ENCODE results near the gene EXOC7.

EXOC7 gene

DNA sequence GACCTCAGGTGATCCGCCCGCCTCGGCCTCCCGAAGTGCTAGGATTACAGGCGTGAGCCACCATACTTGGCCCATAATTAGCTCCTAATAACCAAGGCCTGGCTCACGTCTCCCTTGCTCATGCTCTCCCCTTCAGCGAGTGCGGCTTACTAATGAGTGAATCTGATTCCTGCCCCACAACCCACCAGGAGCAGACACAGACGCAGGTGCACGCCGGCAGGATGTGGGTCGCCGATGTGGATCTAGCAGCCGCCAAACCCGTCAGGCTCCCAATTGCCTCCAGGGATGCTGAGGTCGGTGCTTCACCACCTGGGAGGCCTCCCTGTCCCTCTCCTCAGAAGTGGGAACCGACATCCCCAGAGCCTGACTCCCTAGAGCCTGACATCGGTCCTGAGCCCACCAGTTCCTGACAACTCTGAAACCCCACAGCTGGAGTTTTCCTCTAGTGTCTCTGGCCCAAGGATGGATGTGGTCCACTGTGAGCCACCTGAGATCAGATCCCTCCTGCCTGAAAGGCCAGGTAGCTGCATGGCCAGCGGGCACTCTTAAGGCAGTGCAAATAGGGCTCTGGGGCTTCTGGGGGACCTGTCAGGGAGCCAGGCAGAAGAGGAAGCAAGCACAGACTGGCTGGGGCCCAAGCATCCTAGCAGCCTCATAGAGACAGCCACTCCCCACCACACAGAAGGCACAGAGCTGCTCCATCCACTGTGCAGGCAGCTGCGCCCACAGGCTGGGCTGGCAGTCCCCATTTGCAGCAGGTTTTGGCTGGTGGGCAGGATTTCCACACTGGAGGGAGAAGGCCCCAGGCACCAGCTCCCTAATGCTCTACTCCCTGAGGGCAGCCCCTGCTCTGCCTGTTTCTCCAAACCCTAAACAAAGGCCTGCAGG, 10.8 kb downstream of the EXOC7 start:
- Histone ChIP-seq H3K27me3 (no peaks in the 10 kb centered on the region), H3K36me3 (peaks cover 92% of the 10 kb centered on the region), H3K4me3 (ENCODE audit: low read depth in 1 of 2, low read length in 1 of 2) (no peak overlapping the region), H3K9me3 (no peaks in the 10 kb centered on the region), H3K27ac (no peak overlapping the region), H3K4me1 (ENCODE audit: control insufficient read depth in 1 of 2, insufficient read depth in 1 of 2, low read depth in 1 of 2, low read length in 1 of 2) (no peaks in the 10 kb centered on the region)
- TF ChIP-seq, protein P1, sequence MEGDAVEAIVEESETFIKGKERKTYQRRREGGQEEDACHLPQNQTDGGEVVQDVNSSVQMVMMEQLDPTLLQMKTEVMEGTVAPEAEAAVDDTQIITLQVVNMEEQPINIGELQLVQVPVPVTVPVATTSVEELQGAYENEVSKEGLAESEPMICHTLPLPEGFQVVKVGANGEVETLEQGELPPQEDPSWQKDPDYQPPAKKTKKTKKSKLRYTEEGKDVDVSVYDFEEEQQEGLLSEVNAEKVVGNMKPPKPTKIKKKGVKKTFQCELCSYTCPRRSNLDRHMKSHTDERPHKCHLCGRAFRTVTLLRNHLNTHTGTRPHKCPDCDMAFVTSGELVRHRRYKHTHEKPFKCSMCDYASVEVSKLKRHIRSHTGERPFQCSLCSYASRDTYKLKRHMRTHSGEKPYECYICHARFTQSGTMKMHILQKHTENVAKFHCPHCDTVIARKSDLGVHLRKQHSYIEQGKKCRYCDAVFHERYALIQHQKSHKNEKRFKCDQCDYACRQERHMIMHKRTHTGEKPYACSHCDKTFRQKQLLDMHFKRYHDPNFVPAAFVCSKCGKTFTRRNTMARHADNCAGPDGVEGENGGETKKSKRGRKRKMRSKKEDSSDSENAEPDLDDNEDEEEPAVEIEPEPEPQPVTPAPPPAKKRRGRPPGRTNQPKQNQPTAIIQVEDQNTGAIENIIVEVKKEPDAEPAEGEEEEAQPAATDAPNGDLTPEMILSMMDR (IDR thresholded peaks at IDR 0.05): no peak

DNA sequence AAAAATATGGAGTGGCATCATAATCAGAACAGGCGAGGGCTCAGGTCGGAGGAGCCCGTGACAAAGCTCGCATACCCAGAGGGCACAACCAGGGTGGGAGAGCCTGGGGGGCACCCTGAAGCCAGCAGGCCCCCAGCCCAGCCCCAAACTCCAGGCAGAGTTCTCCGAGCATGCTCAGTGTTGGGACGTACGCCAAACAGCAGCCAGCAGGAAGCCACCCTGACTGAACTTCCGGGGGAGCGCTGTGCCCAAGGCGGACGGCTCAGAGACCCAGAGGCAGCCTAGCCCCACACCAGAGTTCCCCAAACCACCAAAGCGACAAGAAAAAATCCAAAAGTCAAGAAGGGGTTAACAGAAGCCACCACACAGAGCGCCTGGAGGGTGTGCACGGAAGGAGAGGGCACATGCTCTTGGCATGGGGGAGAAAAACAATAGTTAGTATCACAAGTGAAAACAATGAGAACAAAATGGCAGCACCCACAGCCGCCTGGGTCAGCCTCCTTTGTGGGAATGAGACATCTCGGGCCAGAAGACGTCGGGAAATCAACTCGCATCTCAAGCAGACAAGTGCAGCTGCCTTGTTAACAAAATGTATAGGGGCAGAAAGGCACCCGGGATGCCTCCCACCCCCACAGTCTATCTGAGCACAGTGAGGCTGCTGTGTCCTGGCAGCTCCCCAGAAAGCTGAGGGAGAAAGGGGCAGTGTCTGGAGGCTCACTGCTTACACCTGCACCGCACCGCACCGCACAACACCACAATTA, 11.9 kb downstream of the EXOC7 start:
- peaks cover 92% of the 10 kb centered on the region for H3K36me3 ChIP-seq
- H3K27me3 ChIP-seq: no peaks in the 10 kb centered on the region
- no peaks in the 10 kb centered on the region for H3K9me3 ChIP-seq
- TF ChIP-seq, protein P1 (IDR thresholded peaks at IDR 0.05): no peak
- no peak overlapping the region for H3K27ac ChIP-seq
- no peak overlapping the region for H3K4me3 ChIP-seq (ENCODE audit: low read depth in 1 of 2, low read length in 1 of 2)
- no peaks in the 10 kb centered on the region for H3K4me1 ChIP-seq (ENCODE audit: control insufficient read depth in 1 of 2, insufficient read depth in 1 of 2, low read depth in 1 of 2, low read length in 1 of 2)

DNA sequence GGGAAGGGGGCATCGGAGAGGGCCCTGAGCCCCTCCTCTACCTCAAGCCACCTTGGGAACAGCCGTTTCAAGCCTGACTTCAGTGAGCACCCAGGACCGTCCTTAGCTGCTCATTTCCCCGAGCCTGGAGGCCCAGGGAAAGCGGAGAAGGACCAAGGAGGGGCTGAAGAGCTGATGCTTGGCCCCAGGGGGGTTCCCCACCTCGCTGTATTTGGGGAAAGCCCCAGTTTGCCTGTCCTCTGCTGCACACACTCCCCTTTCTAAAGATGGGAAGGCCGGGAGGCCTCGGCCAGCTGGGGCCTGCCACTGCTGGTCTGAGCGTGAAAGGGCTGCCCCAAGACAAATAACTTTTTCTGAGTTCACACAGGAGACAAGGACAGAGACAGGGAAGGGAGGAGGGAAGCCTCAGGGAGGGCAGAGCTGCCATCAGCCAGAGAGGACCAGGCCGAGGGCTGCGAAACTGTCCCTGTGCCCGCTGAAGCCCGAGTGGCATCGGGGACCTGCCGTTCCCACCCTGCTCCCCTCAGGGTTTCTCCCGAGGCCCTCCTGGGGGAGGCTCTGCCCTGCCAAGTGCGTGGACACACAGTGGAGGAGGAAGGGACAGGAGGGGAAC, 13.0 kb downstream of the EXOC7 start:
- no peak overlapping the region for H3K4me3 ChIP-seq (ENCODE audit: low read depth in 1 of 2, low read length in 1 of 2)
- no peaks in the 10 kb centered on the region for H3K9me3 ChIP-seq
- no peak overlapping the region for H3K27ac ChIP-seq
- H3K27me3 ChIP-seq: no peaks in the 10 kb centered on the region
- no peaks in the 10 kb centered on the region for H3K4me1 ChIP-seq (ENCODE audit: control insufficient read depth in 1 of 2, insufficient read depth in 1 of 2, low read depth in 1 of 2, low read length in 1 of 2)
- TF ChIP-seq, protein P1 (IDR thresholded peaks at IDR 0.05): no peak
- peaks cover 94% of the 10 kb centered on the region for H3K36me3 ChIP-seq

DNA sequence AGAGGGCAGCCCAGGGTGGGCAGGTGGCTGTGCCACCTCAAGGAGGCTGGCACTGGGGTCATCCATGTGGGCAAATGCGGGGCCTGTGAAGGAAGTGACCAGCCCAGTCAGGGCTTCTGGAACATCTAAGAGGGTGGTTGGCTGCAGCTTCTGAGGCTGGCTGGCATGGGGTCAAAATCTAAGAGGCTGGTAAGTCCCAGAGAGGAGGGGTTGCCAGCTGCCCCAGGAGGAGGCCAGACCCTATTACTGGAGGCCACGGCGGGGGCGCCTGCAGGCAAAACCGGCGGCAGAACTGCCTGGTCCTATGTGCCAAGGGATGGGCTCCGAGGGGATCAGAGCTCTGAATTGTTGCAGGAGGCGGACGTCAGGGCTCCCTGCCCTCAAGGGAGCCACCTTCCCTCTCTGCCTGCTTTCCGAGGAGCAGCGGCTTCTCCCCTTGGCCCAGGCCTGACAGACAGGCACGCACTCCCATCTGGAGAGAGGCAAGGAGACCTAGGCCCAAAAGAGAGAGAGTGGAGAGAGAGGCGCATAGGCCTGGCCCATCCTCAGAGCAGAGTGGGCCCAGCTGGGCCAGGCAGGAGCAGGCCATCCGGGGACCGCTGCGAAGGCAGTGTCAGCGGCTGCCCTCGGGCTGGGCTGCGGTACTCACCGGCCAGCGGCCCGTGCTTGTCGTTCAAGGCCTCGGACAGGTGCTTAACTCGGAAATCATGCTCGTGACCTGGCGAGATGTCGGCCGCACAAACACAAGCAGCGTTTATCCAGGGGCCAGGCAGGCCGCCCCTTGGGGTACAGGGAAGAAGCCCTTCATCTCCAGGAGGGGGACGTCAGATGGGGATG, 13.7 kb downstream of the EXOC7 start:
- TF ChIP-seq, protein P1 (IDR thresholded peaks at IDR 0.05): no peak
- Histone ChIP-seq H3K9me3 (no peaks in the 10 kb centered on the region), H3K27ac (no peak overlapping the region), H3K4me3 (ENCODE audit: low read depth in 1 of 2, low read length in 1 of 2) (no peak overlapping the region), H3K36me3 (peaks cover 99% of the 10 kb centered on the region), H3K27me3 (no peaks in the 10 kb centered on the region), H3K4me1 (ENCODE audit: control insufficient read depth in 1 of 2, insufficient read depth in 1 of 2, low read depth in 1 of 2, low read length in 1 of 2) (no peaks in the 10 kb centered on the region)

All from neutrophil (primary cell).